K562 (cell line): ENCODE results near the gene CDC42EP2. TPM values are rescaled to one million over a fixed set of nuclear protein-coding genes. Genes with fewer than 3 reads are reported as not detected.

Source experiments
- ATAC-seq: fragments of 200-7000 bp; cut with Tn5 transposase; 3 replicates; pipeline ENCODE4 v1.9.1; 2020; ENCODE audit warnings: moderate library complexity
- BruUV-seq: library from RNA; stranded (reverse); fragments of 400-500 nt; replicated peaks from 2 replicates; lab custom pipeline; 2021; lab: Mats Ljungman, UMichigan
- CTCF ChIA-PET: fragments of 300-600 bp; formaldehyde crosslinking; extraction: SDS; loops from one replicate; lab custom pipeline; 2021; ENCODE audit warnings: low intra/inter-chr PET ratio; lab: Yijun Ruan, JAX
- POLR2A ChIA-PET: fragments of 300-600, 350-650 bp; sonication (Branson Sonifier 250); formaldehyde crosslinking; extraction: SDS; loops from one replicate; lab custom pipeline; 2021; ENCODE audit warnings: antibody characterized with exemption, inconsistent platforms; lab: Yijun Ruan, JAX
- DNase-seq, 4 experiments: peaks; one replicate each; pipeline versions ENCODE4 v3.0.0 to v3.0.0-alpha.2; 2011 to 2018; ENCODE audit warnings: low spot score in 3 of 4, mixed read lengths in 3 of 4; ENCODE audit errors: extremely low read depth in 1 of 4
- FAIRE-seq: peaks from 2 replicates; lab custom pipeline; 2011; peaks lifted over from hg19 to GRCh38; lab: Jason Lieb, UNC
- H2AFZ ChIP-seq: 2 replicates; pipeline ENCODE4 v1.6.0; 2011; ENCODE audit warnings: low read depth, low read length, control low read depth, inconsistent platforms
- H3K27ac ChIP-seq: fragments of 200-600 bp; 3 replicates; pipeline ENCODE4 v1.8.0; 2011; ENCODE audit warnings: low read depth, mild to moderate bottlenecking, control low read depth, inconsistent platforms, low read length, moderate library complexity, mixed read lengths; ENCODE audit errors: extremely low read depth
- H3K27me3 ChIP-seq, 2 experiments: fragments of 300-600 bp in 1 of 2; 2 replicates in 1 of 2; 3 replicates in 1 of 2; pipeline versions ENCODE4 v1.6.0 to v1.8.0; 2011; ENCODE audit warnings: inconsistent platforms in 2 of 2, low read length in 2 of 2, mild to moderate bottlenecking in 1 of 2, mixed read lengths in 1 of 2, moderate library complexity in 1 of 2; ENCODE audit not compliant: control insufficient read depth in 2 of 2, insufficient read depth in 2 of 2
- H3K36me3 ChIP-seq: fragments of 300-600 bp; 3 replicates; pipeline ENCODE4 v1.8.0; 2011; ENCODE audit warnings: mild to moderate bottlenecking, low read length, inconsistent platforms; ENCODE audit not compliant: control insufficient read depth, insufficient read depth
- H3K4me1 ChIP-seq, 2 experiments: fragments of 200-600 bp in 1 of 2; replicated peaks in 1 of 2; 2 replicates in 1 of 2; 3 replicates in 1 of 2; pipeline versions ENCODE4 v1.5.1 to v1.8.0; 2011; ENCODE audit warnings: inconsistent platforms in 2 of 2, low read length in 2 of 2, mild to moderate bottlenecking in 1 of 2, mixed read lengths in 1 of 2, moderate library complexity in 1 of 2; ENCODE audit not compliant: control insufficient read depth in 2 of 2, insufficient read depth in 2 of 2
- H3K4me2 ChIP-seq: 2 replicates; pipeline ENCODE4 v1.6.1; 2011; ENCODE audit warnings: low read length, control low read depth, inconsistent platforms, mixed read lengths; ENCODE audit not compliant: insufficient read depth
- H3K4me3 ChIP-seq: fragments of 200-600 bp; sonication (generic), shearing (Covaris generic); 2 replicates; pipeline ENCODE4 v1.5.1; 2016; ENCODE audit warnings: control low read depth, inconsistent platforms
- H3K79me2 ChIP-seq: fragments of 200-600 bp; 3 replicates; pipeline ENCODE4 v1.8.0; 2011; ENCODE audit warnings: low read length, inconsistent platforms; ENCODE audit not compliant: control insufficient read depth, insufficient read depth
- H3K9ac ChIP-seq, 2 experiments: 2 replicates each; pipeline versions ENCODE4 v1.6.0 to v1.6.1; 2011; ENCODE audit warnings: low read depth in 2 of 2, low read length in 2 of 2, control low read depth in 1 of 2, inconsistent platforms in 1 of 2, mild to moderate bottlenecking in 1 of 2, mixed read lengths in 1 of 2; ENCODE audit not compliant: insufficient read depth in 1 of 2
- H3K9me1 ChIP-seq: one replicate; pipeline ENCODE4 v1.6.0; 2011; ENCODE audit warnings: inconsistent platforms, mild to moderate bottlenecking, low read length, moderate library complexity; ENCODE audit not compliant: control insufficient read depth, insufficient read depth
- H3K9me3 ChIP-seq: replicated peaks from 2 replicates; pipeline ENCODE4 v1.5.1; 2011; ENCODE audit warnings: low read depth, low read length, inconsistent platforms; ENCODE audit not compliant: control insufficient read depth, insufficient read depth
- H4K20me1 ChIP-seq: replicated peaks from 2 replicates; pipeline ENCODE4 v1.6.1; 2011; ENCODE audit warnings: low read length, inconsistent platforms, mixed read lengths; ENCODE audit not compliant: control insufficient read depth, insufficient read depth
- BCLAF1 ChIP-seq, 2 experiments: fragments of 450-650 bp in 1 of 2; IDR thresholded peaks; 2 replicates each; pipeline ENCODE4 v1.6.1; 2011 to 2017; ENCODE audit warnings: low read depth in 2 of 2, antibody characterized with exemption in 1 of 2, borderline replicate concordance in 1 of 2, low read length in 1 of 2, mild to moderate bottlenecking in 1 of 2, mixed read lengths in 1 of 2; ENCODE audit not compliant: control insufficient read depth in 1 of 2
- CBX8 ChIP-seq: fragments of 200-600 bp; sonication (generic); IDR thresholded peaks from 2 replicates; pipeline ENCODE4 v1.6.1; 2012; ENCODE audit warnings: borderline replicate concordance, mixed run types, low read depth, mild to moderate bottlenecking, moderate library complexity, mixed read lengths, low read length, control low read depth, inconsistent platforms; ENCODE audit not compliant: poor library complexity, severe bottlenecking; ENCODE audit errors: extremely low read depth
- FOXJ3 ChIP-seq: sonication (generic); formaldehyde crosslinking; IDR thresholded peaks from 2 replicates; pipeline ENCODE4 v1.4.0; 2020; ENCODE audit warnings: mild to moderate bottlenecking, missing genetic modification reagents
- FOXK2 ChIP-seq, 2 experiments: fragments of 450-650 bp; IDR thresholded peaks in 1 of 2; conservative IDR thresholded peaks in 1 of 2; 2 replicates each; pipeline ENCODE4 v1.6.1; 2016; ENCODE audit warnings: low read depth in 2 of 2, mild to moderate bottlenecking in 1 of 2
- NEUROD1 ChIP-seq: fragments of 150-350 bp; IDR thresholded peaks from 2 replicates; pipeline ENCODE4 v1.6.1; 2014; ENCODE audit warnings: borderline replicate concordance, low read length, low read depth; ENCODE audit not compliant: partially characterized antibody
- YY1 ChIP-seq, 3 experiments: IDR thresholded peaks; 2 replicates each; pipeline ENCODE4 v1.6.1; 2011; ENCODE audit warnings: low read length in 2 of 3, mild to moderate bottlenecking in 2 of 3, moderate library complexity in 2 of 3, borderline replicate concordance in 1 of 3, control low read depth in 1 of 3, low read depth in 1 of 3; ENCODE audit not compliant: insufficient read depth in 3 of 3, insufficient replicate concordance in 2 of 3, control insufficient read depth in 1 of 3, insufficient read length in 1 of 3; ENCODE audit errors: extremely low read depth in 1 of 3
- ZNF174 ChIP-seq: fragments of 250-450 bp; sonication (Bioruptor Pico); IDR thresholded peaks from 2 replicates; pipeline ENCODE4 v1.4.0; 2020; ENCODE audit warnings: mild to moderate bottlenecking
- ZNF318 ChIP-seq, 2 experiments: fragments of 450-650 bp; IDR thresholded peaks; 2 replicates each; pipeline ENCODE4 v1.6.1; 2016; ENCODE audit warnings: mild to moderate bottlenecking in 2 of 2, borderline replicate concordance in 1 of 2, low read depth in 1 of 2, moderate library complexity in 1 of 2
- ZNF830 ChIP-seq: fragments of 250-450 bp; sonication (Bioruptor Pico); IDR thresholded peaks from 2 replicates; pipeline ENCODE4 v1.5.0; 2021; ENCODE audit warnings: mild to moderate bottlenecking
- WGBS: fragments of 100-300 bp; shearing (Covaris generic); methylation state at CpG from one replicate; pipeline ENCODE4 v1.1.6; 2016; ENCODE audit warnings: low coverage, mixed read lengths; ENCODE audit not compliant: insufficient coverage; ENCODE audit errors: missing lambda C conversion rate; 5-methylcytosine and 5-hydroxymethylcytosine counted together
- in situ Hi-C: fragments of 300-500 bp; cut with MboI; formaldehyde crosslinking; loops from 4 replicates; pipeline ENCODE4 v1.15.0; 2018; ENCODE audit warnings: inconsistent platforms, mixed read lengths
- intact Hi-C: fragments of 100-400 bp; cut with micrococcal nuclease; formaldehyde crosslinking; loops from 2 replicates; pipeline ENCODE4 v1.14.2; 2022
- polyA plus RNA-seq, 8 experiments: library from polyadenylated mRNA; depleted of rRNA in 4 of 8; stranded (reverse) in 5 of 8; unstranded in 3 of 8; fragments of >200 nt; fragmentation: Nextera tagmentation in 2 of 8; fragmentation: Illumina TruSeq in 1 of 8; extraction: Ambion mirVana in 2 of 8; extraction: Trizol in 1 of 8; gene quantifications; 2 replicates each; pipeline versions ENCODE4 v1.2.1 to v1.2.3, GENCODE V29; 2011 to 2014; ENCODE audit warnings: inconsistent platforms in 1 of 8, missing spikeins in 1 of 8
- total RNA-seq, 7 experiments: library from RNA; depleted of rRNA in 6 of 7; stranded (reverse); fragments of >200 nt in 6 of 7; fragmentation: Illumina TruSeq in 2 of 7; extraction: Trizol in 2 of 7; gene quantifications; 2 replicates each; pipeline versions ENCODE4 v1.2.1 to v1.2.3, GENCODE V29; 2011 to 2021; ENCODE audit warnings: low replicate concordance in 1 of 7

Gene CDC42EP2
- total and polyA plus RNA-seq, 9 of the 15 experiments (the other 6 are each of a cell fraction or from before 2014, with no cell fraction given): 0.27 to 3.5 (median 0.83) TPM; not detected in 1

- Histone ChIP-seq H3K9ac (no peak overlapping the region), H3K36me3 (peaks cover 89% of the 10 kb centered on the region), H3K4me3 (no peak overlapping the region), H3K4me2 (no peak overlapping the region), H3K27me3 (no peaks in the 10 kb centered on the region), H3K9me3 (no peaks in the 10 kb centered on the region), H3K9me1 (no peaks in the 10 kb centered on the region), H4K20me1 (no peaks in the 10 kb centered on the region), H3K79me2 (no peaks in the 10 kb centered on the region), H3K27ac (no peak overlapping the region), H2AFZ (no peak overlapping the region), H3K4me1 (peaks cover 8 to 20% of the 10 kb centered on the region in 2 experiments)
- ATAC-seq (no peak), FAIRE-seq (no peak), DNase-seq (no peak)
- ChIA-PET CTCF (no interaction called here), POLR2A (interaction anchor here (0.6 to 1.7 kb wide), 3 partner anchors 20 to 62 kb away, joined by 3 to 5 read pairs (median 3); no protein-coding TSS in a partner anchor)
- 87% methylated on average over 5 of the region's 11 CpGs for WGBS
- no TSS peak for BruUV-seq
- intact Hi-C loops (no loop called here), in situ Hi-C loops (no loop called here)
- TF ChIP-seq YY1 (IDR thresholded peaks at IDR 0.05; ENCODE audit: borderline replicate concordance in 1 of 3, control insufficient read depth in 1 of 3, extremely low read depth in 1 of 3, insufficient read depth in 3 of 3, insufficient read length in 1 of 3, insufficient replicate concordance in 2 of 3, low read depth in 1 of 3, low read length in 2 of 3): no peak
- TF ChIP-seq ZNF174 (CRISPR knock-in tag): no peak
- TF ChIP-seq FOXJ3: no peak
- no peak for TF ChIP-seq CBX8
- no peak for TF ChIP-seq ZNF830 (CRISPR knock-in tag)
- TF ChIP-seq ZNF318 (IDR thresholded peaks at IDR 0.05; ENCODE audit: borderline replicate concordance in 1 of 2, low read depth in 1 of 2): no peak
- TF ChIP-seq FOXK2 (conservative IDR thresholded peaks at IDR 0.05 in 1 of 2, IDR thresholded peaks at IDR 0.05 in 1 of 2; ENCODE audit: low read depth in 2 of 2): no peak
- no peak for TF ChIP-seq BCLAF1 (IDR thresholded peaks at IDR 0.05; ENCODE audit: borderline replicate concordance in 1 of 2, control insufficient read depth in 1 of 2, low read depth in 2 of 2, low read length in 1 of 2)
- no peak for TF ChIP-seq NEUROD1
Measured at GRCh38 chr11:65295001-65295400, 19.7 kb upstream of the CDC42EP2 start.
